Astrocyte (in vitro differentiated cells and primary cell): ENCODE measurements around the gene ANO3. TPM values are rescaled to one million over a fixed set of nuclear protein-coding genes. Genes with fewer than 3 reads are reported as not detected.

Experiments used
- DNase-seq: peaks from one replicate; pipeline ENCODE4 v3.0.0-alpha.2; 2010; ENCODE audit warnings: low read depth
- FAIRE-seq: peaks from 2 replicates; lab custom pipeline; 2011; peaks lifted over from hg19 to GRCh38; lab: Jason Lieb, UNC
- H2AFZ ChIP-seq: 2 replicates; pipeline ENCODE4 v1.6.0; 2012; ENCODE audit warnings: low read depth, low read length, inconsistent platforms
- H3K27ac ChIP-seq: 2 replicates; pipeline ENCODE4 v1.5.1; 2011; ENCODE audit warnings: low read depth, low read length, inconsistent platforms
- H3K27me3 ChIP-seq: 2 replicates; pipeline ENCODE4 v1.6.0; 2011; ENCODE audit warnings: low read length, inconsistent platforms; ENCODE audit not compliant: insufficient read depth
- H3K36me3 ChIP-seq: 2 replicates; pipeline ENCODE4 v1.5.1; 2011; ENCODE audit warnings: low read length, inconsistent platforms; ENCODE audit not compliant: insufficient read depth
- H3K4me1 ChIP-seq: 2 replicates; pipeline ENCODE4 v1.5.1; 2011; ENCODE audit warnings: low read length, inconsistent platforms; ENCODE audit not compliant: insufficient read depth
- H3K4me2 ChIP-seq: 2 replicates; pipeline ENCODE4 v1.6.0; 2012; ENCODE audit warnings: low read length, inconsistent platforms
- H3K4me3 ChIP-seq: 2 replicates; pipeline ENCODE4 v1.5.1; 2011; ENCODE audit warnings: low read depth, mild to moderate bottlenecking, low read length, inconsistent platforms; ENCODE audit not compliant: insufficient read depth
- H3K79me2 ChIP-seq: 2 replicates; pipeline ENCODE4 v1.6.0; 2012; ENCODE audit warnings: mild to moderate bottlenecking, low read length, inconsistent platforms; ENCODE audit not compliant: insufficient read depth
- H3K9ac ChIP-seq: 2 replicates; pipeline ENCODE4 v1.6.0; 2012; ENCODE audit warnings: mild to moderate bottlenecking, low read length, inconsistent platforms
- H3K9me3 ChIP-seq: 2 replicates; pipeline ENCODE4 v1.5.1; 2012; ENCODE audit warnings: low read depth, mild to moderate bottlenecking, low read length, inconsistent platforms; ENCODE audit not compliant: insufficient read depth
- H4K20me1 ChIP-seq: 2 replicates; pipeline ENCODE4 v1.6.0; 2012; ENCODE audit warnings: low read length, inconsistent platforms; ENCODE audit not compliant: insufficient read depth
- H3K27ac Mint-ChIP-seq: one replicate; pipeline ENCODE4 v1.8.0; 2021; ENCODE audit warnings: mild to moderate bottlenecking, mixed read lengths; ENCODE audit not compliant: unreplicated experiment
- H3K27me3 Mint-ChIP-seq: one replicate; pipeline ENCODE4 v1.8.0; 2021; ENCODE audit warnings: low read depth, mixed read lengths; ENCODE audit not compliant: unreplicated experiment
- H3K36me3 Mint-ChIP-seq: one replicate; pipeline ENCODE4 v1.8.0; 2021; ENCODE audit warnings: low read depth, mixed read lengths; ENCODE audit not compliant: unreplicated experiment
- H3K4me1 Mint-ChIP-seq: one replicate; pipeline ENCODE4 v1.8.0; 2021; ENCODE audit warnings: low read depth, mixed read lengths; ENCODE audit not compliant: unreplicated experiment
- H3K4me3 Mint-ChIP-seq: one replicate; pipeline ENCODE4 v1.8.0; 2021; ENCODE audit warnings: mild to moderate bottlenecking, moderate library complexity, mixed read lengths; ENCODE audit not compliant: unreplicated experiment
- H3K9me3 Mint-ChIP-seq: one replicate; pipeline ENCODE4 v1.8.0; 2021; ENCODE audit warnings: mild to moderate bottlenecking, mixed read lengths; ENCODE audit not compliant: unreplicated experiment
- EZH2 ChIP-seq: IDR thresholded peaks from 2 replicates; pipeline ENCODE4 v1.6.1; 2012; ENCODE audit warnings: mild to moderate bottlenecking, low read length, inconsistent platforms; ENCODE audit not compliant: insufficient read depth
- total RNA-seq: library from RNA; stranded (reverse); gene quantifications from 2 replicates; pipeline ENCODE4 v1.2.1, GENCODE V29; 2021
- TF ChIP-seq, protein P1 (sequence below): IDR thresholded peaks from 2 replicates; pipeline ENCODE4 v1.5.1; 2011; ENCODE audit warnings: low read depth, mild to moderate bottlenecking, inconsistent platforms, low read length, moderate library complexity; ENCODE audit not compliant: insufficient read depth

The ANO3 gene
- total RNA-seq, 1 donor from 2014 or later: 0.11 TPM

DNA sequence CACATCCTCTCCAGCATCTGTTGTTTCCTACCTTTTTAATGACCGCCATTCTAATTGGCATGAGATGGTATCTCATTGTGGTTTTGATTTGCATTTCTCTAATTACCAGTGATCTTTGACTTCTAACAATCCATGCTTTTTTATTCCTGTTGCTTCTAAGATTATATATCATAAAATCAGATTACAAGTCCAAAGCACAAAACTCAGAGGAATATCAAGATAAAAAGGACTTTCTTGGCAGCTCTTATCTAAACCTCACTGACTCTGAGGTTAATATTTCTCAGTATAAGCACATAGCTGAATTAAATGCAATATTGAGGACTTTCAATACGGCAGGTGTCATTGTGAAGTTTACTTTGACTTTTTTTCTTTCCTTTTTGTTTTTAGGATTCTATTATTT is 378.6 kb downstream of the ANO3 start:
- no peak overlapping the region for H3K4me3 Mint-ChIP-seq
- Histone ChIP-seq H3K9ac (no peak overlapping the region), H3K36me3 (no peaks in the 10 kb centered on the region), H3K4me3 (no peak overlapping the region), H3K9me3 (no peaks in the 10 kb centered on the region), H3K27ac (no peak overlapping the region), H3K4me2 (no peak overlapping the region), H3K79me2 (no peaks in the 10 kb centered on the region), H4K20me1 (no peaks in the 10 kb centered on the region), H3K4me1 (no peaks in the 10 kb centered on the region), H2AFZ (no peak overlapping the region), H3K27me3 (no peaks in the 10 kb centered on the region)
- H3K4me1 Mint-ChIP-seq: no peaks in the 10 kb centered on the region
- TF ChIP-seq, protein P1, sequence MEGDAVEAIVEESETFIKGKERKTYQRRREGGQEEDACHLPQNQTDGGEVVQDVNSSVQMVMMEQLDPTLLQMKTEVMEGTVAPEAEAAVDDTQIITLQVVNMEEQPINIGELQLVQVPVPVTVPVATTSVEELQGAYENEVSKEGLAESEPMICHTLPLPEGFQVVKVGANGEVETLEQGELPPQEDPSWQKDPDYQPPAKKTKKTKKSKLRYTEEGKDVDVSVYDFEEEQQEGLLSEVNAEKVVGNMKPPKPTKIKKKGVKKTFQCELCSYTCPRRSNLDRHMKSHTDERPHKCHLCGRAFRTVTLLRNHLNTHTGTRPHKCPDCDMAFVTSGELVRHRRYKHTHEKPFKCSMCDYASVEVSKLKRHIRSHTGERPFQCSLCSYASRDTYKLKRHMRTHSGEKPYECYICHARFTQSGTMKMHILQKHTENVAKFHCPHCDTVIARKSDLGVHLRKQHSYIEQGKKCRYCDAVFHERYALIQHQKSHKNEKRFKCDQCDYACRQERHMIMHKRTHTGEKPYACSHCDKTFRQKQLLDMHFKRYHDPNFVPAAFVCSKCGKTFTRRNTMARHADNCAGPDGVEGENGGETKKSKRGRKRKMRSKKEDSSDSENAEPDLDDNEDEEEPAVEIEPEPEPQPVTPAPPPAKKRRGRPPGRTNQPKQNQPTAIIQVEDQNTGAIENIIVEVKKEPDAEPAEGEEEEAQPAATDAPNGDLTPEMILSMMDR: no peak
- TF ChIP-seq EZH2: no peak
- DNase-seq (no peak), FAIRE-seq (no peak)
- no peaks in the 10 kb centered on the region for H3K9me3 Mint-ChIP-seq
- H3K27me3 Mint-ChIP-seq: no peaks in the 10 kb centered on the region
- H3K27ac Mint-ChIP-seq: no peak overlapping the region
- H3K36me3 Mint-ChIP-seq: no peaks in the 10 kb centered on the region

GRCh38 chr11:26712497-26712896 is 380.6 kb downstream of the ANO3 start:
- H3K4me1 Mint-ChIP-seq: no peaks in the 10 kb centered on the region
- no peak overlapping the region for H3K4me3 ChIP-seq

More at GRCh38 chr11:26712497-26712896, 380.6 kb downstream of the ANO3 start:
- H3K27ac Mint-ChIP-seq: no peak overlapping the region
- H3K4me3 Mint-ChIP-seq: no peak overlapping the region
- Histone ChIP-seq H3K9me3 (no peaks in the 10 kb centered on the region), H3K27ac (no peak overlapping the region), H3K9ac (no peak overlapping the region), H3K27me3 (no peaks in the 10 kb centered on the region), H4K20me1 (no peaks in the 10 kb centered on the region), H2AFZ (no peak overlapping the region), H3K4me1 (no peaks in the 10 kb centered on the region), H3K79me2 (no peaks in the 10 kb centered on the region), H3K36me3 (no peaks in the 10 kb centered on the region), H3K4me2 (no peak overlapping the region)
- DNase-seq: no peak
- no peaks in the 10 kb centered on the region for H3K9me3 Mint-ChIP-seq
- no peak for FAIRE-seq
- H3K27me3 Mint-ChIP-seq: no peaks in the 10 kb centered on the region
- no peaks in the 10 kb centered on the region for H3K36me3 Mint-ChIP-seq
- TF ChIP-seq, protein P1: no peak
- no peak for TF ChIP-seq EZH2

Other genes starting within 250 kb of the ANO3 start
- gene MUC15, start 240.1 kb downstream of the ANO3 start, total RNA-seq: 0.10 and 0.16 TPM in 2 replicates